HEK293 (cell line): ENCODE results near the gene PDXK.

ENCODE experiments used
- KLF8 ChIP-seq: fragments of 450-650 bp; formaldehyde crosslinking; IDR thresholded peaks from 2 replicates; pipeline ENCODE4 v1.5.1; 2016; ENCODE audit warnings: missing biosample characterization, missing genetic modification characterization
- OVOL3 ChIP-seq: fragments of 450-650 bp; formaldehyde crosslinking; IDR thresholded peaks from 2 replicates; pipeline ENCODE4 v1.5.1; 2016; ENCODE audit warnings: missing biosample characterization, missing genetic modification characterization
- SALL2 ChIP-seq: fragments of 450-650 bp; formaldehyde crosslinking; IDR thresholded peaks from 2 replicates; pipeline ENCODE4 v1.5.0; 2017; ENCODE audit warnings: missing biosample characterization, mild to moderate bottlenecking, missing genetic modification characterization, borderline replicate concordance
- SCRT1 ChIP-seq: fragments of 450-650 bp; formaldehyde crosslinking; IDR thresholded peaks from 2 replicates; pipeline ENCODE4 v1.5.1; 2016; ENCODE audit warnings: missing biosample characterization, missing genetic modification characterization, borderline replicate concordance
- TRIM28 ChIP-seq: IDR thresholded peaks from 2 replicates; pipeline ENCODE4 v1.6.1; 2011; ENCODE audit warnings: low read length, control low read depth, borderline replicate concordance
- WT1 ChIP-seq: fragments of 450-650 bp; formaldehyde crosslinking; IDR thresholded peaks from 2 replicates; pipeline ENCODE4 v1.5.1; 2016; ENCODE audit warnings: missing biosample characterization, missing genetic modification characterization
- ZBTB21 ChIP-seq: fragments of 450-650 bp; formaldehyde crosslinking; IDR thresholded peaks from 2 replicates; pipeline ENCODE4 v1.5.1; 2017; ENCODE audit warnings: missing biosample characterization, missing genetic modification characterization
- ZEB2 ChIP-seq: fragments of 450-650 bp; formaldehyde crosslinking; IDR thresholded peaks from 2 replicates; pipeline ENCODE4 v1.5.1; 2016; ENCODE audit warnings: missing biosample characterization, missing genetic modification characterization
- ZNF132 ChIP-seq: fragments of 450-650 bp; formaldehyde crosslinking; IDR thresholded peaks from 2 replicates; pipeline ENCODE4 v1.5.1; 2017; ENCODE audit warnings: missing biosample characterization, missing genetic modification characterization, borderline replicate concordance
- ZNF157 ChIP-seq: fragments of 450-650 bp; formaldehyde crosslinking; IDR thresholded peaks from 2 replicates; pipeline ENCODE4 v1.5.1; 2016; ENCODE audit warnings: missing biosample characterization, missing genetic modification characterization
- ZNF16 ChIP-seq: fragments of 450-650 bp; formaldehyde crosslinking; IDR thresholded peaks from 2 replicates; pipeline ENCODE4 v1.5.1; 2016; ENCODE audit warnings: low read depth, missing biosample characterization, missing genetic modification characterization
- ZNF174 ChIP-seq: fragments of 450-650 bp; formaldehyde crosslinking; IDR thresholded peaks from 2 replicates; pipeline ENCODE4 v1.5.0; 2017; ENCODE audit warnings: missing biosample characterization, mild to moderate bottlenecking, missing genetic modification characterization
- ZNF274 ChIP-seq, 2 experiments: fragments of 200-500 bp in 1 of 2; fragments of 450-650 bp in 1 of 2; sonication (Bioruptor generic) in 1 of 2; formaldehyde crosslinking in 1 of 2; IDR thresholded peaks; 2 replicates each; pipeline versions ENCODE4 v1.5.1 to v1.6.1; 2014 to 2016; ENCODE audit warnings: borderline replicate concordance in 1 of 2, inconsistent platforms in 1 of 2, low read length in 1 of 2, missing biosample characterization in 1 of 2, missing genetic modification characterization in 1 of 2
- ZNF362 ChIP-seq: fragments of 450-650 bp; formaldehyde crosslinking; IDR thresholded peaks from 2 replicates; pipeline ENCODE4 v1.5.1; 2016; ENCODE audit warnings: missing biosample characterization, missing genetic modification characterization
- ZNF416 ChIP-seq: fragments of 450-650 bp; formaldehyde crosslinking; IDR thresholded peaks from 2 replicates; pipeline ENCODE4 v1.5.1; 2016; ENCODE audit warnings: missing biosample characterization, missing genetic modification characterization
- ZNF426 ChIP-seq: fragments of 450-650 bp; formaldehyde crosslinking; IDR thresholded peaks from 2 replicates; pipeline ENCODE4 v1.5.1; 2017; ENCODE audit warnings: missing biosample characterization, missing genetic modification characterization, mild to moderate bottlenecking, inconsistent platforms, moderate library complexity
- ZNF521 ChIP-seq: fragments of 450-650 bp; formaldehyde crosslinking; IDR thresholded peaks from 2 replicates; pipeline ENCODE4 v1.5.1; 2017; ENCODE audit warnings: missing biosample characterization, mild to moderate bottlenecking, missing genetic modification characterization
- ZNF555 ChIP-seq: fragments of 450-650 bp; formaldehyde crosslinking; conservative IDR thresholded peaks from 2 replicates; pipeline ENCODE4 v1.5.1; 2017; ENCODE audit warnings: missing biosample characterization, mild to moderate bottlenecking, missing genetic modification characterization, inconsistent platforms
- ZNF560 ChIP-seq: fragments of 450-650 bp; formaldehyde crosslinking; IDR thresholded peaks from 2 replicates; pipeline ENCODE4 v1.5.1; 2017; ENCODE audit warnings: missing biosample characterization, missing genetic modification characterization, borderline replicate concordance
- ZNF600 ChIP-seq: fragments of 450-650 bp; formaldehyde crosslinking; IDR thresholded peaks from 2 replicates; pipeline ENCODE4 v1.5.1; 2016; ENCODE audit warnings: missing biosample characterization, missing genetic modification characterization
- ZNF624 ChIP-seq: fragments of 450-650 bp; formaldehyde crosslinking; IDR thresholded peaks from 2 replicates; pipeline ENCODE4 v1.5.1; 2017; ENCODE audit warnings: missing biosample characterization, missing genetic modification characterization
- ZNF747 ChIP-seq: fragments of 450-650 bp; formaldehyde crosslinking; IDR thresholded peaks from 2 replicates; pipeline ENCODE4 v1.5.1; 2016; ENCODE audit warnings: missing biosample characterization, missing genetic modification characterization
- ZNF791 ChIP-seq: fragments of 450-650 bp; formaldehyde crosslinking; IDR thresholded peaks from 2 replicates; pipeline ENCODE4 v1.5.1; 2016; ENCODE audit warnings: missing biosample characterization, missing genetic modification characterization
- ZSCAN23 ChIP-seq: fragments of 450-650 bp; formaldehyde crosslinking; IDR thresholded peaks from 2 replicates; pipeline ENCODE4 v1.5.1; 2016; ENCODE audit warnings: missing biosample characterization, missing genetic modification characterization
- TF ChIP-seq, protein P1 (sequence below): fragments of 450-650 bp; formaldehyde crosslinking; IDR thresholded peaks from 2 replicates; pipeline ENCODE4 v1.5.1; 2016; ENCODE audit warnings: missing biosample characterization, missing genetic modification characterization
- TF ChIP-seq, protein P2 (sequence below): fragments of 450-650 bp; formaldehyde crosslinking; IDR thresholded peaks from 2 replicates; pipeline ENCODE4 v1.5.1; 2017; ENCODE audit warnings: missing biosample characterization, missing genetic modification characterization
- TF ChIP-seq, protein P3 (sequence below): fragments of 450-650 bp; formaldehyde crosslinking; IDR thresholded peaks from 2 replicates; pipeline ENCODE4 v1.5.1; 2017; ENCODE audit warnings: missing biosample characterization, missing genetic modification characterization
- TF ChIP-seq, protein P4 (sequence below): fragments of 450-650 bp; formaldehyde crosslinking; IDR thresholded peaks from 2 replicates; pipeline ENCODE4 v1.5.1; 2017; ENCODE audit warnings: missing biosample characterization, mild to moderate bottlenecking, missing genetic modification characterization, moderate library complexity
- TF ChIP-seq, protein P5 (sequence below): fragments of 450-650 bp; formaldehyde crosslinking; IDR thresholded peaks from 2 replicates; pipeline ENCODE4 v1.5.1; 2016; ENCODE audit warnings: missing biosample characterization, missing genetic modification characterization

The PDXK gene

GRCh38 chr21:43789276-43790009 is 70.5 kb downstream of the PDXK start, which contains the start of gene RRP1 (continued):
- TF ChIP-seq ZNF274 (IDR thresholded peaks at IDR 0.05; ENCODE audit: low read length) (no peak), ZNF274 (tag by site-specific recombination; IDR thresholded peaks at IDR 0.05; ENCODE audit: borderline replicate concordance) (no peak), WT1 (no peak), ZNF16 (no peak), SALL2 (tag by site-specific recombination) (no peak), ZEB2 (tag by site-specific recombination) (no peak), ZNF174 (no peak), ZNF132 (tag by site-specific recombination) (no peak), ZNF416 (tag by site-specific recombination) (no peak), KLF8 (tag by site-specific recombination) (peak; percentile 63; the same call in 1 of the 2 replicates), OVOL3 (tag by site-specific recombination) (no peak), ZSCAN23 (tag by site-specific recombination) (no peak), ZNF555 (no peak), ZNF521 (no peak), ZNF157 (tag by site-specific recombination) (no peak), ZNF600 (tag by site-specific recombination) (0 out of 2 replicates have a peak, but pooled peaks have one; percentile 92), ZNF791 (tag by site-specific recombination) (no peak), ZNF560 (no peak), ZNF747 (tag by site-specific recombination) (no peak), TRIM28 (no peak), ZNF624 (tag by site-specific recombination) (no peak), SCRT1 (tag by site-specific recombination) (no peak), ZNF362 (tag by site-specific recombination) (no peak), ZNF426 (no peak), ZBTB21 (tag by site-specific recombination) (peak; percentile 85)
- TF ChIP-seq, protein P1, sequence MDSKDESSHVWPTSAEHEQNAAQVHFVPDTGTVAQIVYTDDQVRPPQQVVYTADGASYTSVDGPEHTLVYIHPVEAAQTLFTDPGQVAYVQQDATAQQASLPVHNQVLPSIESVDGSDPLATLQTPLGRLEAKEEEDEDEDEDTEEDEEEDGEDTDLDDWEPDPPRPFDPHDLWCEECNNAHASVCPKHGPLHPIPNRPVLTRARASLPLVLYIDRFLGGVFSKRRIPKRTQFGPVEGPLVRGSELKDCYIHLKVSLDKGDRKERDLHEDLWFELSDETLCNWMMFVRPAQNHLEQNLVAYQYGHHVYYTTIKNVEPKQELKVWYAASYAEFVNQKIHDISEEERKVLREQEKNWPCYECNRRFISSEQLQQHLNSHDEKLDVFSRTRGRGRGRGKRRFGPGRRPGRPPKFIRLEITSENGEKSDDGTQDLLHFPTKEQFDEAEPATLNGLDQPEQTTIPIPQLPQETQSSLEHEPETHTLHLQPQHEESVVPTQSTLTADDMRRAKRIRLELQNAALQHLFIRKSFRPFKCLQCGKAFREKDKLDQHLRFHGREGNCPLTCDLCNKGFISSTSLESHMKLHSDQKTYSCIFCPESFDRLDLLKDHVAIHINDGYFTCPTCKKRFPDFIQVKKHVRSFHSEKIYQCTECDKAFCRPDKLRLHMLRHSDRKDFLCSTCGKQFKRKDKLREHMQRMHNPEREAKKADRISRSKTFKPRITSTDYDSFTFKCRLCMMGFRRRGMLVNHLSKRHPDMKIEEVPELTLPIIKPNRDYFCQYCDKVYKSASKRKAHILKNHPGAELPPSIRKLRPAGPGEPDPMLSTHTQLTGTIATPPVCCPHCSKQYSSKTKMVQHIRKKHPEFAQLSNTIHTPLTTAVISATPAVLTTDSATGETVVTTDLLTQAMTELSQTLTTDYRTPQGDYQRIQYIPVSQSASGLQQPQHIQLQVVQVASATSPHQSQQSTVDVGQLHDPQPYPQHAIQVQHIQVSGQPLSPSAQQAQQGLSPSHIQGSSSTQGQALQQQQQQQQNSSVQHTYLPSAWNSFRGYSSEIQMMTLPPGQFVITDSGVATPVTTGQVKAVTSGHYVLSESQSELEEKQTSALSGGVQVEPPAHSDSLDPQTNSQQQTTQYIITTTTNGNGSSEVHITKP: peak; percentile 60; the same call in 1 of the 2 replicates
- TF ChIP-seq, protein P2, sequence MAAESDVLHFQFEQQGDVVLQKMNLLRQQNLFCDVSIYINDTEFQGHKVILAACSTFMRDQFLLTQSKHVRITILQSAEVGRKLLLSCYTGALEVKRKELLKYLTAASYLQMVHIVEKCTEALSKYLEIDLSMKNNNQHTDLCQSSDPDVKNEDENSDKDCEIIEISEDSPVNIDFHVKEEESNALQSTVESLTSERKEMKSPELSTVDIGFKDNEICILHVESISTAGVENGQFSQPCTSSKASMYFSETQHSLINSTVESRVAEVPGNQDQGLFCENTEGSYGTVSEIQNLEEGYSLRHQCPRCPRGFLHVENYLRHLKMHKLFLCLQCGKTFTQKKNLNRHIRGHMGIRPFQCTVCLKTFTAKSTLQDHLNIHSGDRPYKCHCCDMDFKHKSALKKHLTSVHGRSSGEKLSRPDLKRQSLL (tag by site-specific recombination): peak; percentile 37; the same call in 1 of the 2 replicates
- TF ChIP-seq, protein P3, sequence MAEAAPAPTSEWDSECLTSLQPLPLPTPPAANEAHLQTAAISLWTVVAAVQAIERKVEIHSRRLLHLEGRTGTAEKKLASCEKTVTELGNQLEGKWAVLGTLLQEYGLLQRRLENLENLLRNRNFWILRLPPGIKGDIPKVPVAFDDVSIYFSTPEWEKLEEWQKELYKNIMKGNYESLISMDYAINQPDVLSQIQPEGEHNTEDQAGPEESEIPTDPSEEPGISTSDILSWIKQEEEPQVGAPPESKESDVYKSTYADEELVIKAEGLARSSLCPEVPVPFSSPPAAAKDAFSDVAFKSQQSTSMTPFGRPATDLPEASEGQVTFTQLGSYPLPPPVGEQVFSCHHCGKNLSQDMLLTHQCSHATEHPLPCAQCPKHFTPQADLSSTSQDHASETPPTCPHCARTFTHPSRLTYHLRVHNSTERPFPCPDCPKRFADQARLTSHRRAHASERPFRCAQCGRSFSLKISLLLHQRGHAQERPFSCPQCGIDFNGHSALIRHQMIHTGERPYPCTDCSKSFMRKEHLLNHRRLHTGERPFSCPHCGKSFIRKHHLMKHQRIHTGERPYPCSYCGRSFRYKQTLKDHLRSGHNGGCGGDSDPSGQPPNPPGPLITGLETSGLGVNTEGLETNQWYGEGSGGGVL (tag by site-specific recombination): 0 out of 2 replicates have a peak, but pooled peaks have one; percentile 8
- TF ChIP-seq, protein P4, sequence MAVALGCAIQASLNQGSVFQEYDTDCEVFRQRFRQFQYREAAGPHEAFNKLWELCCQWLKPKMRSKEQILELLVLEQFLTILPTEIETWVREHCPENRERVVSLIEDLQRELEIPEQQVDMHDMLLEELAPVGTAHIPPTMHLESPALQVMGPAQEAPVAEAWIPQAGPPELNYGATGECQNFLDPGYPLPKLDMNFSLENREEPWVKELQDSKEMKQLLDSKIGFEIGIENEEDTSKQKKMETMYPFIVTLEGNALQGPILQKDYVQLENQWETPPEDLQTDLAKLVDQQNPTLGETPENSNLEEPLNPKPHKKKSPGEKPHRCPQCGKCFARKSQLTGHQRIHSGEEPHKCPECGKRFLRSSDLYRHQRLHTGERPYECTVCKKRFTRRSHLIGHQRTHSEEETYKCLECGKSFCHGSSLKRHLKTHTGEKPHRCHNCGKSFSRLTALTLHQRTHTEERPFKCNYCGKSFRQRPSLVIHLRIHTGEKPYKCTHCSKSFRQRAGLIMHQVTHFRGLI (tag by site-specific recombination): peak; percentile 64; the same call in 1 of the 2 replicates
- TF ChIP-seq, protein P5, sequence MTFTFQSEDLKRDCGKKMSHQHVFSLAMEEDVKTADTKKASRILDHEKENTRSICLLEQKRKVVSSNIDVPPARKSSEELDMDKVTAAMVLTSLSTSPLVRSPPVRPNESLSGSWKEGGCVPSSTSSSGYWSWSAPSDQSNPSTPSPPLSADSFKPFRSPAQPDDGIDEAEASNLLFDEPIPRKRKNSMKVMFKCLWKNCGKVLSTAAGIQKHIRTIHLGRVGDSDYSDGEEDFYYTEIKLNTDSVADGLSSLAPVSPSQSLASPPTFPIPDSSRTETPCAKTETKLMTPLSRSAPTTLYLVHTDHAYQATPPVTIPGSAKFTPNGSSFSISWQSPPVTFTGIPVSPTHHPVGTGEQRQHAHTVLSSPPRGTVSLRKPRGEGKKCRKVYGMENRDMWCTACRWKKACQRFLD (tag by site-specific recombination): no peak
